Panc1 (cell line): ENCODE data around the gene PRKAG3. TPM values are rescaled to one million over a fixed set of nuclear protein-coding genes. Genes with fewer than 3 reads are reported as not detected.

Experiments used
- ATAC-seq: fragments of 200-7000 bp; cut with Tn5 transposase; 2 replicates; pipeline ENCODE4 v1.9.1; 2020; ENCODE audit warnings: mild to moderate bottlenecking, moderate library complexity
- BruUV-seq: library from RNA; stranded (reverse); fragments of 400-500 nt; replicated peaks from 2 replicates; lab custom pipeline; 2021; lab: Mats Ljungman, UMichigan
- CTCF ChIA-PET: fragments of 300-600 bp; sonication (Branson Sonifier 250); formaldehyde crosslinking; loops from one replicate; lab custom pipeline; 2022; ENCODE audit warnings: antibody characterized with exemption; lab: Charles Lee
- POLR2A ChIA-PET: fragments of 300-600 bp; sonication (Branson Sonifier 250); formaldehyde crosslinking; loops from one replicate; lab custom pipeline; 2022; ENCODE audit warnings: antibody characterized with exemption; lab: Charles Lee
- DNase-seq: peaks from one replicate; pipeline ENCODE4 v3.0.0-alpha.2; 2010; ENCODE audit warnings: low read depth, low spot score
- H3K27ac ChIP-seq: 2 replicates; pipeline ENCODE4 v1.5.1; 2011; ENCODE audit warnings: mild to moderate bottlenecking, low read length, inconsistent platforms
- H3K27me3 ChIP-seq: fragments of 200-500 bp; sonication (Bioruptor generic); 2 replicates; pipeline ENCODE4 v1.6.0; 2014; ENCODE audit warnings: low read length, inconsistent platforms; ENCODE audit not compliant: control insufficient read depth, insufficient read depth
- H3K36me3 ChIP-seq: fragments of 200-500 bp; sonication (Bioruptor generic); 2 replicates; pipeline ENCODE4 v1.5.1; 2014; ENCODE audit warnings: inconsistent platforms, mild to moderate bottlenecking, low read length, moderate library complexity; ENCODE audit not compliant: control insufficient read depth, insufficient read depth
- H3K4me1 ChIP-seq: 2 replicates; pipeline ENCODE4 v1.5.1; 2011; ENCODE audit warnings: inconsistent platforms, mild to moderate bottlenecking, low read length, moderate library complexity; ENCODE audit not compliant: control insufficient read depth, insufficient read depth
- H3K4me3 ChIP-seq, 2 experiments: 2 replicates each; pipeline ENCODE4 v1.5.1; 2011 to 2012; ENCODE audit warnings: low read depth in 2 of 2, low read length in 2 of 2, mild to moderate bottlenecking in 2 of 2, inconsistent platforms in 1 of 2, moderate library complexity in 1 of 2
- H3K9me3 ChIP-seq: fragments of 200-500 bp; sonication (Bioruptor generic); 2 replicates; pipeline ENCODE4 v1.5.1; 2014; ENCODE audit warnings: low read depth, mild to moderate bottlenecking, inconsistent platforms, low read length, moderate library complexity; ENCODE audit not compliant: control insufficient read depth, insufficient read depth
- POLR2AphosphoS5 ChIP-seq: IDR thresholded peaks from 2 replicates; pipeline ENCODE4 v1.6.1; 2012; ENCODE audit warnings: mild to moderate bottlenecking, low read depth, low read length, moderate library complexity
- SIN3A ChIP-seq: IDR thresholded peaks from 2 replicates; pipeline ENCODE4 v1.6.1; 2012; ENCODE audit warnings: low read depth, mild to moderate bottlenecking, low read length, moderate library complexity, borderline replicate concordance; ENCODE audit not compliant: insufficient read depth
- TCF7L2 ChIP-seq: IDR thresholded peaks from 2 replicates; pipeline ENCODE4 v1.6.1; 2011; ENCODE audit warnings: mild to moderate bottlenecking, low read depth, low read length, inconsistent platforms
- in situ Hi-C: cut with HindIII; loops from 2 replicates; pipeline ENCODE4 v1.10.0; 2016; ENCODE audit warnings: low sequenced_read_pairs, low pct_unique_long_range_greater_than_20kb
- intact Hi-C: fragments of 100-400 bp; cut with micrococcal nuclease; formaldehyde crosslinking; loops from one replicate; pipeline ENCODE4 v1.10.0; 2022; ENCODE audit not compliant: unreplicated experiment
- total RNA-seq: library from RNA; stranded (reverse); gene quantifications from one replicate; pipeline ENCODE4 v1.2.1, GENCODE V29; 2021; ENCODE audit not compliant: unreplicated experiment
- TF ChIP-seq, protein P1 (sequence below), 2 experiments: IDR thresholded peaks; 2 replicates each; pipeline ENCODE4 v1.6.1; 2011 to 2012; ENCODE audit warnings: low read depth in 2 of 2, control low read depth in 1 of 2, low read length in 1 of 2, mild to moderate bottlenecking in 1 of 2, moderate library complexity in 1 of 2; ENCODE audit not compliant: insufficient read depth in 1 of 2
- TF ChIP-seq, protein P2 (sequence below): fragments of 450-650 bp; IDR thresholded peaks from 2 replicates; pipeline ENCODE4 v1.5.1; 2017; ENCODE audit warnings: mild to moderate bottlenecking

PRKAG3 gene
- total RNA-seq, 1 experiment from 2014 or later = not detected

DNA sequence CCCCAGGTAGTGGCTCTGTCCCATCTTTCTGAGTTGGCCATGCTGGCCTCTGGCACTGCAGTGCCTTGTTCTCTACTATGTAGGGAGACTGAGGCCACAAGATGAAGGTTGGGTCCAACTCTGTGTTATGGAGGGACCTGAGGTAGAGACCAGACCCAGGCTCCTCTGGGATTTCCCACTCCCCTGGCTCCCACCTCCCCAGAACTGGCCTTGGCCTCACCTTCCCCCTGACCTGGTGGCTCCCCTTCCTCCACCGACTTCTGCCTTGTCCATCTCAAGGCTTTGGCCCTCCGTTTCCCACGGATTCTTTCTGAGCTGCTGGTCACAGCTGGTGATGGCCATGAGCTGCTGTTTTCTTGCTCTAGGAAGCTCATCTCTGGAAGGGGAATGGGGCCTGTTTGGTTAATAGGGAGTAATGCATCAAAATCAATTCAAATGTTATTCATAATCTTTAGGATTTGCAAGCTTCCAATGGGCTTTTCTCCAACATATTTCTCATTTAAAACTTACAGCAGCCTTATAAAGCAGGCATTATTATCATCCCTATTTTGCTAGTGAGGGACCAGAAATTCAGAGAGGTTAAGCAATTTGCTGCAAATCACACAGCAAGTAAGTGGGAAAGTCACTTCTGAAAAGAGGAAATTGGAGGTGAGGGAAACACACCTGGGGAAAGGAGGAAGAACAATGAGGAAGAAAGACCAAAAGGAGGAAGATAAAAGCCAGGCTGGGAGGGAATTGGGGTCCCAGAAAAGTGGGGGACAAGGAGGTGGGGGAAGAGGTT is 887 bp downstream of the PRKAG3 start:
- Histone ChIP-seq H3K27ac (no peak overlapping the region), H3K4me3 (no peak overlapping the region), H3K4me1 (peaks cover 6% of the 10 kb centered on the region; the same call in 1 of the 2 replicates), H3K36me3 (no peaks in the 10 kb centered on the region), H3K27me3 (peaks cover 2% of the 10 kb centered on the region; the same call in 1 of the 2 replicates), H3K9me3 (no peaks in the 10 kb centered on the region)
- DNase-seq (no peak), ATAC-seq (no peak)
- intact Hi-C loops = no loop called here
- in situ Hi-C loops = no loop called here
- CTCF ChIA-PET = no interaction called here
- POLR2A ChIA-PET = no interaction called here
- BruUV-seq = no TSS peak
- no peak for TF ChIP-seq TCF7L2
- TF ChIP-seq, protein P1, sequence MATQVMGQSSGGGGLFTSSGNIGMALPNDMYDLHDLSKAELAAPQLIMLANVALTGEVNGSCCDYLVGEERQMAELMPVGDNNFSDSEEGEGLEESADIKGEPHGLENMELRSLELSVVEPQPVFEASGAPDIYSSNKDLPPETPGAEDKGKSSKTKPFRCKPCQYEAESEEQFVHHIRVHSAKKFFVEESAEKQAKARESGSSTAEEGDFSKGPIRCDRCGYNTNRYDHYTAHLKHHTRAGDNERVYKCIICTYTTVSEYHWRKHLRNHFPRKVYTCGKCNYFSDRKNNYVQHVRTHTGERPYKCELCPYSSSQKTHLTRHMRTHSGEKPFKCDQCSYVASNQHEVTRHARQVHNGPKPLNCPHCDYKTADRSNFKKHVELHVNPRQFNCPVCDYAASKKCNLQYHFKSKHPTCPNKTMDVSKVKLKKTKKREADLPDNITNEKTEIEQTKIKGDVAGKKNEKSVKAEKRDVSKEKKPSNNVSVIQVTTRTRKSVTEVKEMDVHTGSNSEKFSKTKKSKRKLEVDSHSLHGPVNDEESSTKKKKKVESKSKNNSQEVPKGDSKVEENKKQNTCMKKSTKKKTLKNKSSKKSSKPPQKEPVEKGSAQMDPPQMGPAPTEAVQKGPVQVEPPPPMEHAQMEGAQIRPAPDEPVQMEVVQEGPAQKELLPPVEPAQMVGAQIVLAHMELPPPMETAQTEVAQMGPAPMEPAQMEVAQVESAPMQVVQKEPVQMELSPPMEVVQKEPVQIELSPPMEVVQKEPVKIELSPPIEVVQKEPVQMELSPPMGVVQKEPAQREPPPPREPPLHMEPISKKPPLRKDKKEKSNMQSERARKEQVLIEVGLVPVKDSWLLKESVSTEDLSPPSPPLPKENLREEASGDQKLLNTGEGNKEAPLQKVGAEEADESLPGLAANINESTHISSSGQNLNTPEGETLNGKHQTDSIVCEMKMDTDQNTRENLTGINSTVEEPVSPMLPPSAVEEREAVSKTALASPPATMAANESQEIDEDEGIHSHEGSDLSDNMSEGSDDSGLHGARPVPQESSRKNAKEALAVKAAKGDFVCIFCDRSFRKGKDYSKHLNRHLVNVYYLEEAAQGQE (IDR thresholded peaks at IDR 0.05; ENCODE audit: insufficient read depth in 1 of 2, low read depth in 2 of 2, low read length in 1 of 2) = no peak
- no peak for TF ChIP-seq SIN3A
- TF ChIP-seq, protein P2, sequence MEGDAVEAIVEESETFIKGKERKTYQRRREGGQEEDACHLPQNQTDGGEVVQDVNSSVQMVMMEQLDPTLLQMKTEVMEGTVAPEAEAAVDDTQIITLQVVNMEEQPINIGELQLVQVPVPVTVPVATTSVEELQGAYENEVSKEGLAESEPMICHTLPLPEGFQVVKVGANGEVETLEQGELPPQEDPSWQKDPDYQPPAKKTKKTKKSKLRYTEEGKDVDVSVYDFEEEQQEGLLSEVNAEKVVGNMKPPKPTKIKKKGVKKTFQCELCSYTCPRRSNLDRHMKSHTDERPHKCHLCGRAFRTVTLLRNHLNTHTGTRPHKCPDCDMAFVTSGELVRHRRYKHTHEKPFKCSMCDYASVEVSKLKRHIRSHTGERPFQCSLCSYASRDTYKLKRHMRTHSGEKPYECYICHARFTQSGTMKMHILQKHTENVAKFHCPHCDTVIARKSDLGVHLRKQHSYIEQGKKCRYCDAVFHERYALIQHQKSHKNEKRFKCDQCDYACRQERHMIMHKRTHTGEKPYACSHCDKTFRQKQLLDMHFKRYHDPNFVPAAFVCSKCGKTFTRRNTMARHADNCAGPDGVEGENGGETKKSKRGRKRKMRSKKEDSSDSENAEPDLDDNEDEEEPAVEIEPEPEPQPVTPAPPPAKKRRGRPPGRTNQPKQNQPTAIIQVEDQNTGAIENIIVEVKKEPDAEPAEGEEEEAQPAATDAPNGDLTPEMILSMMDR = no peak
- no peak for TF ChIP-seq POLR2AphosphoS5

DNA sequence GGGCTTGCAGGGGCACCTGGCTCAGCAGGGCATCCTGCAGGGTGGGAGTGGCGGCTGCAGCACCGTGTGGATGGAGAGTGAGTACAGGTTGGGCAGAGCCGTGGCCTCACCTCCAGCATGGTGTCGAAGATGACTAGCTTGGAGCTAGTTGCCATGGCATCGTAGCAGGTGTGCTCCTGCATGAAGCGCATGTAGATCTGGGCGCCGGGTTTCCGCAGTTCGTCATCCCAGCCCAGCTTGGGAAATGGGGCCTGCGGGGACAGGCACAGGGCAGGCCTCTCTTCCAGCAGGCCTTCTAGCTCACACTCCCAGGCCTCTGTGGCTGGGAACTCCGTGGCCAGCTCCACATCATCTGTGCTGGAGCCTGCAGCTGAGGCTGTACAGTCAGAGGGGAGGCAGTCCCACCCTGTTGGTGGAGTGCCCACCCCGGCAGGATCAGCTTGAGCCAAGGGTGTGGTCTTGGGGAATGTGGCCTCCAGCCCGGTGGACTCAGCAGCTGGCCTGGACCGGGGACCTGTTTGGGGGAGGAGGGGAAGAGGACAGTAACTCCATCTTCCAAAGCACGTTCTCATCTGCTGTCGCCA is 1.6 kb downstream of the PRKAG3 start:
- Histone ChIP-seq H3K4me3 (no peak overlapping the region), H3K36me3 (no peaks in the 10 kb centered on the region), H3K27me3 (peaks cover 2% of the 10 kb centered on the region; the same call in 1 of the 2 replicates), H3K4me1 (peaks cover 6% of the 10 kb centered on the region; the same call in 1 of the 2 replicates), H3K27ac (no peak overlapping the region), H3K9me3 (no peaks in the 10 kb centered on the region)
- ChIA-PET POLR2A (no interaction called here), CTCF (no interaction called here)
- no peak for TF ChIP-seq POLR2AphosphoS5
- TF ChIP-seq, protein P1 (IDR thresholded peaks at IDR 0.05; ENCODE audit: insufficient read depth in 1 of 2, low read depth in 2 of 2, low read length in 1 of 2) = no peak
- in situ Hi-C loops (no loop called here), intact Hi-C loops (no loop called here)
- BruUV-seq = no TSS peak
- DNase-seq (no peak), ATAC-seq (no peak)
